Measurements from ENCODE around the gene STK32B.

- TF ChIP-seq TAF1 (IDR thresholded peaks at IDR 0.05; ENCODE audit: borderline replicate concordance, low read depth, low read length) (no peak), POLR2AphosphoS5 (IDR thresholded peaks at IDR 0.05; ENCODE audit: low read depth, low read length) (no peak), MAX (IDR thresholded peaks at IDR 0.05; ENCODE audit: low read depth) (no peak), RXRA (IDR thresholded peaks at IDR 0.05; ENCODE audit: borderline replicate concordance, low read depth) (no peak), EZH2phosphoT487 (IDR thresholded peaks at IDR 0.05; ENCODE audit: borderline replicate concordance, low read depth) (no peak), FOXM1 (IDR thresholded peaks at IDR 0.05; ENCODE audit: low read depth) (no peak), GABPA (IDR thresholded peaks at IDR 0.05; ENCODE audit: low read depth) (no peak), YY1 (IDR thresholded peaks at IDR 0.05; ENCODE audit: low read depth) (no peak)
- TF ChIP-seq, protein P1, sequence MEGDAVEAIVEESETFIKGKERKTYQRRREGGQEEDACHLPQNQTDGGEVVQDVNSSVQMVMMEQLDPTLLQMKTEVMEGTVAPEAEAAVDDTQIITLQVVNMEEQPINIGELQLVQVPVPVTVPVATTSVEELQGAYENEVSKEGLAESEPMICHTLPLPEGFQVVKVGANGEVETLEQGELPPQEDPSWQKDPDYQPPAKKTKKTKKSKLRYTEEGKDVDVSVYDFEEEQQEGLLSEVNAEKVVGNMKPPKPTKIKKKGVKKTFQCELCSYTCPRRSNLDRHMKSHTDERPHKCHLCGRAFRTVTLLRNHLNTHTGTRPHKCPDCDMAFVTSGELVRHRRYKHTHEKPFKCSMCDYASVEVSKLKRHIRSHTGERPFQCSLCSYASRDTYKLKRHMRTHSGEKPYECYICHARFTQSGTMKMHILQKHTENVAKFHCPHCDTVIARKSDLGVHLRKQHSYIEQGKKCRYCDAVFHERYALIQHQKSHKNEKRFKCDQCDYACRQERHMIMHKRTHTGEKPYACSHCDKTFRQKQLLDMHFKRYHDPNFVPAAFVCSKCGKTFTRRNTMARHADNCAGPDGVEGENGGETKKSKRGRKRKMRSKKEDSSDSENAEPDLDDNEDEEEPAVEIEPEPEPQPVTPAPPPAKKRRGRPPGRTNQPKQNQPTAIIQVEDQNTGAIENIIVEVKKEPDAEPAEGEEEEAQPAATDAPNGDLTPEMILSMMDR (IDR thresholded peaks at IDR 0.05), result no peak
- TF ChIP-seq, protein P2, sequence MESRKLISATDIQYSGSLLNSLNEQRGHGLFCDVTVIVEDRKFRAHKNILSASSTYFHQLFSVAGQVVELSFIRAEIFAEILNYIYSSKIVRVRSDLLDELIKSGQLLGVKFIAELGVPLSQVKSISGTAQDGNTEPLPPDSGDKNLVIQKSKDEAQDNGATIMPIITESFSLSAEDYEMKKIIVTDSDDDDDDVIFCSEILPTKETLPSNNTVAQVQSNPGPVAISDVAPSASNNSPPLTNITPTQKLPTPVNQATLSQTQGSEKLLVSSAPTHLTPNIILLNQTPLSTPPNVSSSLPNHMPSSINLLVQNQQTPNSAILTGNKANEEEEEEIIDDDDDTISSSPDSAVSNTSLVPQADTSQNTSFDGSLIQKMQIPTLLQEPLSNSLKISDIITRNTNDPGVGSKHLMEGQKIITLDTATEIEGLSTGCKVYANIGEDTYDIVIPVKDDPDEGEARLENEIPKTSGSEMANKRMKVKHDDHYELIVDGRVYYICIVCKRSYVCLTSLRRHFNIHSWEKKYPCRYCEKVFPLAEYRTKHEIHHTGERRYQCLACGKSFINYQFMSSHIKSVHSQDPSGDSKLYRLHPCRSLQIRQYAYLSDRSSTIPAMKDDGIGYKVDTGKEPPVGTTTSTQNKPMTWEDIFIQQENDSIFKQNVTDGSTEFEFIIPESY (IDR thresholded peaks at IDR 0.05; ENCODE audit: borderline replicate concordance, low read depth), result no peak
Observed at GRCh38 chr4:5069901-5070300, 18.6 kb downstream of the STK32B start.

Measured in SK-N-SH (cell line).